Loucy (cell line): ENCODE results near the gene SUPT3H.

ENCODE experiments used
- EZH2phosphoT487 ChIP-seq: fragments of 200-600 bp; IDR thresholded peaks from 2 replicates; pipeline ENCODE4 v1.6.1; 2018; ENCODE audit warnings: antibody characterized with exemption, mild to moderate bottlenecking, moderate library complexity, borderline replicate concordance
- TF ChIP-seq, protein P1 (sequence below): fragments of 200-600 bp; sonication (generic); conservative IDR thresholded peaks from 2 replicates; pipeline ENCODE4 v1.5.1; 2014; ENCODE audit warnings: mild to moderate bottlenecking, antibody characterized with exemption, low read length

- TF ChIP-seq, protein P1, sequence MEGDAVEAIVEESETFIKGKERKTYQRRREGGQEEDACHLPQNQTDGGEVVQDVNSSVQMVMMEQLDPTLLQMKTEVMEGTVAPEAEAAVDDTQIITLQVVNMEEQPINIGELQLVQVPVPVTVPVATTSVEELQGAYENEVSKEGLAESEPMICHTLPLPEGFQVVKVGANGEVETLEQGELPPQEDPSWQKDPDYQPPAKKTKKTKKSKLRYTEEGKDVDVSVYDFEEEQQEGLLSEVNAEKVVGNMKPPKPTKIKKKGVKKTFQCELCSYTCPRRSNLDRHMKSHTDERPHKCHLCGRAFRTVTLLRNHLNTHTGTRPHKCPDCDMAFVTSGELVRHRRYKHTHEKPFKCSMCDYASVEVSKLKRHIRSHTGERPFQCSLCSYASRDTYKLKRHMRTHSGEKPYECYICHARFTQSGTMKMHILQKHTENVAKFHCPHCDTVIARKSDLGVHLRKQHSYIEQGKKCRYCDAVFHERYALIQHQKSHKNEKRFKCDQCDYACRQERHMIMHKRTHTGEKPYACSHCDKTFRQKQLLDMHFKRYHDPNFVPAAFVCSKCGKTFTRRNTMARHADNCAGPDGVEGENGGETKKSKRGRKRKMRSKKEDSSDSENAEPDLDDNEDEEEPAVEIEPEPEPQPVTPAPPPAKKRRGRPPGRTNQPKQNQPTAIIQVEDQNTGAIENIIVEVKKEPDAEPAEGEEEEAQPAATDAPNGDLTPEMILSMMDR, result no peak
- no peak for TF ChIP-seq EZH2phosphoT487
Observed at GRCh38 chr6:44826025-44826676, 551.6 kb downstream of the SUPT3H start.
